GM06990 (cell line): ENCODE measurements around the gene CPA4.

ENCODE experiments used
- DNase-seq: peaks from one replicate; pipeline ENCODE4 v3.0.0-alpha.2; 2011; ENCODE audit not compliant: insufficient read length; ENCODE audit errors: extremely low read depth
- H3K27me3 ChIP-seq: replicated peaks from 2 replicates; pipeline ENCODE4 v1.6.0; 2011; ENCODE audit warnings: low read length; ENCODE audit not compliant: control insufficient read depth, insufficient read depth
- H3K36me3 ChIP-seq: 2 replicates; pipeline ENCODE4 v1.5.1; 2011; ENCODE audit warnings: low read length; ENCODE audit not compliant: control insufficient read depth, insufficient read depth
- H3K4me3 ChIP-seq: replicated peaks from 2 replicates; pipeline ENCODE4 v1.5.1; 2011; ENCODE audit warnings: low read depth, mild to moderate bottlenecking, control low read depth, low read length
- TF ChIP-seq, protein P1 (sequence below): IDR thresholded peaks from 2 replicates; pipeline ENCODE4 v1.5.1; 2011; ENCODE audit warnings: low read length, control low read depth, mild to moderate bottlenecking, inconsistent platforms; ENCODE audit not compliant: insufficient read depth, poor library complexity, severe bottlenecking

The CPA4 gene

GRCh38 chr7:130359276-130359857, 66.4 kb downstream of the CPA4 start:
- TF ChIP-seq, protein P1, sequence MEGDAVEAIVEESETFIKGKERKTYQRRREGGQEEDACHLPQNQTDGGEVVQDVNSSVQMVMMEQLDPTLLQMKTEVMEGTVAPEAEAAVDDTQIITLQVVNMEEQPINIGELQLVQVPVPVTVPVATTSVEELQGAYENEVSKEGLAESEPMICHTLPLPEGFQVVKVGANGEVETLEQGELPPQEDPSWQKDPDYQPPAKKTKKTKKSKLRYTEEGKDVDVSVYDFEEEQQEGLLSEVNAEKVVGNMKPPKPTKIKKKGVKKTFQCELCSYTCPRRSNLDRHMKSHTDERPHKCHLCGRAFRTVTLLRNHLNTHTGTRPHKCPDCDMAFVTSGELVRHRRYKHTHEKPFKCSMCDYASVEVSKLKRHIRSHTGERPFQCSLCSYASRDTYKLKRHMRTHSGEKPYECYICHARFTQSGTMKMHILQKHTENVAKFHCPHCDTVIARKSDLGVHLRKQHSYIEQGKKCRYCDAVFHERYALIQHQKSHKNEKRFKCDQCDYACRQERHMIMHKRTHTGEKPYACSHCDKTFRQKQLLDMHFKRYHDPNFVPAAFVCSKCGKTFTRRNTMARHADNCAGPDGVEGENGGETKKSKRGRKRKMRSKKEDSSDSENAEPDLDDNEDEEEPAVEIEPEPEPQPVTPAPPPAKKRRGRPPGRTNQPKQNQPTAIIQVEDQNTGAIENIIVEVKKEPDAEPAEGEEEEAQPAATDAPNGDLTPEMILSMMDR: no peak
- no peaks in the 10 kb centered on the region; the same call in 1 of the 2 replicates for H3K36me3 ChIP-seq
- H3K4me3 ChIP-seq: no peak overlapping the region
- no peaks in the 10 kb centered on the region for H3K27me3 ChIP-seq
- DNase-seq: no peak

DNA sequence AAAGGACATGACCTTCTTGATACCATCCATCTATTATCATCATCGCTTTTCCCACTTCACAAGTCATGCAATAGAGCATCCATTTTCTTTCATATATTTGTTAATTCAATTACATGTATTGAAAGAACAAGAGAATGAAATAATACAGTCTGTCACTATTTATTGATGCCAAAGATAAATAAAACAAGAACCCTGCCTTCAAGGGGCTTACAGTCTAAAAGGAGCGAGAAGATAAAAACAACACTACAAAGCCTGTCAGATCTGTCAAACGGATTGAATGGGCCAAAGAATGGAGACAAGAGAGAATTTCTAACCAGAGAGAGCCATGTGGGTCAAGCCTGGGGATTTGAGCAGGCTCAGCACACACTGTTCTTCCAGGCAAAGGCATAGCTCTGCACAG, 67.6 kb downstream of the CPA4 start:
- Histone ChIP-seq H3K4me3 (no peak overlapping the region), H3K36me3 (no peaks in the 10 kb centered on the region; the same call in 1 of the 2 replicates), H3K27me3 (no peaks in the 10 kb centered on the region)
- no peak for DNase-seq
- TF ChIP-seq, protein P1: no peak

DNA sequence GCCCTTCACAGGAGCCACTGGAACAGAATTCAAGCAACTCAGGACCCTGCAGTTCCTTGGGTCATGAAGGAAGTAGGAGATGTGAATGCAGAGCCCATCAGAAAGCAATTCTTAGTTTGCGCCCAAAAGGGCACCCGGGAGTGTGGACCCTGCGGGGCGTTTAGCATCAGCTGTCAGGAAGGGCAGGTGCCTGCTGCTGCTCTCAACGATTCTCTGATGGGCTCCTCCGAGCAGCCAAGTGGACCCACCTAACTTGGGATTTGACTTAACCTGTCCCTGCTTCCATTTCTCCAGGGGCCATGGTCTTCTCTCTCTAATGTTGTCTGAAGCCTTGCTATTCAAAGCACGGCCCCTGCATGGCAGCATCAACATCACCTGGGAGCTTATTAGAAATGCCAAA, 68.7 kb downstream of the CPA4 start:
- H3K4me3 ChIP-seq: no peak overlapping the region
- H3K36me3 ChIP-seq: no peaks in the 10 kb centered on the region; the same call in 1 of the 2 replicates
- no peaks in the 10 kb centered on the region for H3K27me3 ChIP-seq
- DNase-seq: no peak
- TF ChIP-seq, protein P1: no peak

DNA sequence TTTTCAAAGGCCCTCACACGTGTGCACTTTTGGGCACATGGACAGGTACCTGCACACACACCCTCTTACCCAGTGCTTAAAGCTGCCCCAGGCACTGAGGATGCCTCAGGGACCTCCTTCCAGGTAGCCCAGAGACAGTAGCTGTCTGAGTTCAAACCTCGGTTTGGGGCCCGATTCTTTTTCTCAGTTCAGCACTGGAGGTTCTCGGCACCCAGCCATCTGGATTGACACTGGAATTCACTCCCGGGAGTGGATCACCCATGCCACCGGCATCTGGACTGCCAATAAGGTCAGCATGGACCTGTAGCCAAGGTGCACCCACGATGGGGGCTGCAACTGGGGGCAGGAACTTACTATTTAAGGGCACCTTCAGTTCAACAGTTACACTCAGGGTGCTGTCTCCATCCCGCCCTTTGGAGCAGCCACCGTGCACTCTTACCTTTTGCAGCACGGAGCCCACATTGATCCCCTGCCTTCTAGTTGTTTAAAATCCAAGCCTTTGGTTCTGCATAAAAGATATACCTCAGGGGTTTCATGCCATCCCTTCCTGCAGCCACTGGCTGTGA, 69.4 kb downstream of the CPA4 start:
- TF ChIP-seq, protein P1: no peak
- no peak for DNase-seq
- no peaks in the 10 kb centered on the region; the same call in 1 of the 2 replicates for H3K36me3 ChIP-seq
- no peaks in the 10 kb centered on the region for H3K27me3 ChIP-seq
- H3K4me3 ChIP-seq: no peak overlapping the region

GRCh38 chr7:130363026-130363847, 70.3 kb downstream of the CPA4 start:
- Histone ChIP-seq H3K36me3 (no peaks in the 10 kb centered on the region; the same call in 1 of the 2 replicates), H3K4me3 (no peak overlapping the region), H3K27me3 (no peaks in the 10 kb centered on the region)
- DNase-seq: no peak
- TF ChIP-seq, protein P1: no peak
